Uterus (tissue), 2 donors: ENCODE measurements around the gene EXOSC5.

Source experiments
- CTCF ChIP-seq, 4 experiments: fragments of 200-600 bp in 2 of 4; fragments of 450-650 bp in 2 of 4; sonication (generic) in 2 of 4; IDR thresholded peaks; one replicate each; pipeline ENCODE4 v1.5.1; 2016 to 2019; ENCODE audit warnings: antibody characterized with exemption in 4 of 4, mild to moderate bottlenecking in 2 of 4, moderate library complexity in 1 of 4
- POLR2A ChIP-seq, 2 donors: fragments of 450-650 bp; IDR thresholded peaks; one replicate each; pipeline ENCODE4 v1.6.1; 2016; ENCODE audit warnings: antibody characterized with exemption in 2 of 2, mild to moderate bottlenecking in 1 of 2, moderate library complexity in 1 of 2

- TF ChIP-seq CTCF (IDR thresholded peaks at IDR 0.05): no peak
- no peak for TF ChIP-seq POLR2A (IDR thresholded peaks at IDR 0.05)
These were observed 1.8 kb downstream of the EXOSC5 start for GRCh38 chr19:41395355-41395754.
